ENCODE results near the gene CAVIN1.
"Not testable (repeated sequence)": the region's sequence is repeated elsewhere in the genome, so short reads cannot be mapped to it uniquely, and the experiment has no call there.

Gene CAVIN1

GRCh38 chr17:42361781-42362186 is 61.3 kb downstream of the CAVIN1 start:
- no peak for DNase-seq (ENCODE audit: low read depth, low spot score)
- no peak overlapping the region for H3K4me3 ChIP-seq (ENCODE audit: low read length)

DNA sequence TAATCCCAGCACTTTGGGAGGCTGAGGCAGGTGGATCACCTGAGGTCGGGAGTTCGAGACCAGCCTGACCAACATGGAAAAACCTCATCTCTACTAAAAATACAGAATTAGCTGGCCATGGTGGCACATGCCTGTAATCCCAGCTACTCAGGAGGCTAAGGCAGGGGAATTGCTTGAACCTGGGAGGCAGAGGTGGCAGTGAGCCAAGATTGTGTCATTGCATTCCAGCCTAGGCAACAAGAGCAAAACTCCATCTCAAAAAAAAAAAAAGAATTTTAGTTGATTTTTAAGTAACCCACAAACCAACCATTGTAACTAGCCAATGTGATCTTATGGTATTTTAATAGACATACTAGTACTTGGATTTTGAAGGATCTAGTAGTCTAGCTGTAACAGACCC is 62.7 kb downstream of the CAVIN1 start:
- not testable (repeated sequence) for DNase-seq (ENCODE audit: low read depth, low spot score); H3K4me3 ChIP-seq (ENCODE audit: low read length)

- no peak for DNase-seq (ENCODE audit: low read depth, low spot score)
- no peak overlapping the region for H3K4me3 ChIP-seq (ENCODE audit: low read length)
Observed at GRCh38 chr17:42359133-42359532, 63.9 kb downstream of the CAVIN1 start.

DNA sequence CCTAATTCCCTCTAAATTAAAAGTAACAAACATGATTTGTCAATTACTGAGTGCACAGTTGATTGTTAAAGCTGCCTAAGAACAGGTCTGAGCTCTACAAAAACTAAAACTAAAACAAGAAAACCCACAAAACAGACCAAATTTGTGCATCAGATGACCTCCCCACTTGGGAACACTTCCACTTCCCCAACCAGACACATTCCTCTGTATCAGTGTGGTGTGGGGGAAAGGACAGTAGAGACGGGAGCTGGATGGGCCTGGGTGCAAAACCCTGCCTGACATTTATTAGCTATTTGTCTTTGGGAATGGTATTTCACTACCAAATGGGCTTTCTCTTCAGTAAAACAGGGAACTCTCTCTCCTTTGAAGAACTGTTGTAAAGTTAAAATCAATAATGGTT is 64.6 kb downstream of the CAVIN1 start:
- no peak overlapping the region for H3K4me3 ChIP-seq (ENCODE audit: low read length)
- DNase-seq (ENCODE audit: low read depth, low spot score): no peak

DNA sequence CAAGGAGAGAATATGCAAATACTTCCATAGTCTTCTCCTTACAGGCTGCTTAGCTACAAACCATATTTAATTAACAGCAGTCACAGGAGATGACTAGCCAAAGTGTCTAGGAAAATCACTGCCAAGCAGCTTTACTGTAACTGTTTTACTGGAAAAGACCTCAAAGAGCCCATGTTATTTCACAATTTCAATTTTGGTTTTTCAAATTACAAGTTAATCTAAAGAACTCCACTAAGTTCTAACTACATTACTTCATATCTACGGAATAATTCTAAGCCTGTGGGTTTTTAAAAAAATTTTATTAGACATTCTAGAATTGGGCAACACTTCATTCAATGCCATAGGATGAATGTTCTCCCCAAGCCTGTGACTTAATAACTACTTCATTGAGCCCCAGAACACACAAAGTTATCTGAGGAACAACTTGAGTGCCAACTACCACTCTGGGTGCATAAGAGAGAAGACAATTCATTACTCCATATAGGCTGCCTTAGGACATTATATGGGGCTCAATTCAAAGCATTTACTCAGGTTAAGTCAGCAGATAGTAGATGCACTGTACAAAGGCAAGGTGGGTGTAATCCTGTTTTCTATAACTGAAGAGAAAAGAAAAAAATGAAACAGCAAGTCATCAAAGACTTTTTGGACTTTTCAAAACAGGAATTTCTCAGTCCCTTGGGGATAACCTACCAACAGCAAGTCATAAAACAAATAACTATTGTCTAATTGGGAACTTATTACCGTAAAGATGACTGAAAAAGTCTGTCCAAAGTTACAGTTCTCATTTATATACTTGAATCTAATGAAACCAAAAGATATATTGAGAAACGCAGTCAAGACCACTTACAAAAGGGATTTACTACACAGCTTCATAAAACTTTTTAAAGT is 67.9 kb downstream of the CAVIN1 start:
- no peak overlapping the region for H3K4me3 ChIP-seq (ENCODE audit: low read length)
- no peak for DNase-seq (ENCODE audit: low read depth, low spot score)
